Heart left ventricle (tissue), 13 donors: ENCODE measurements around the gene LPIN1.

Experiments
- POLR2A ChIP-seq, 2 donors: fragments of 450-650 bp; IDR thresholded peaks; one replicate each; pipeline ENCODE4 v1.6.1; 2017; ENCODE audit warnings: antibody characterized with exemption in 2 of 2, mild to moderate bottlenecking in 2 of 2, moderate library complexity in 2 of 2
- TF ChIP-seq, protein P1 (sequence below), 12 donors: fragments of 200-600 bp; sonication (generic) in 4 of 12; IDR thresholded peaks; one replicate each; pipeline versions ENCODE4 v1.5.0 to v1.8.0; 2018 to 2022; ENCODE audit warnings: antibody characterized with exemption in 12 of 12, mild to moderate bottlenecking in 5 of 12
- donor health status: ischemic (EF 13 %, LVEDD 7.1; RV severe dilation, severe dysfunction).
- donor health status: DM: no; HTN: yes; CAD: no.
- donor health status: DM: no; HTN: no; CAD: no.
- donor health status: ischemic (EF 25% LVEDD 6.9; RV normal size, moderate dysfunction).
- donor health status: ischemic (EF 25% LVEDD 5.7; RV mildly dilated, moderate dysfunction).
- donor health status: ischemic (EF 35%, LVEDD 5.7; RV mildly dilated, moderate dysfunction).
- donor health status: nonischemic (EF 11% LVEDD 7.7; RV severe dilation, severe dysfunction).
- donor health status: DM: yes; HTN: yes; CAD: no.
- donor health status: PGD.
- donor health status: ischemic (EF 29% LVEDD 5.4; RV normal size, mild dysfunction).
- donor health status: nonischemic (EF 23%, LVEDD 6.1; RV moderate dilation, normal function).

DNA sequence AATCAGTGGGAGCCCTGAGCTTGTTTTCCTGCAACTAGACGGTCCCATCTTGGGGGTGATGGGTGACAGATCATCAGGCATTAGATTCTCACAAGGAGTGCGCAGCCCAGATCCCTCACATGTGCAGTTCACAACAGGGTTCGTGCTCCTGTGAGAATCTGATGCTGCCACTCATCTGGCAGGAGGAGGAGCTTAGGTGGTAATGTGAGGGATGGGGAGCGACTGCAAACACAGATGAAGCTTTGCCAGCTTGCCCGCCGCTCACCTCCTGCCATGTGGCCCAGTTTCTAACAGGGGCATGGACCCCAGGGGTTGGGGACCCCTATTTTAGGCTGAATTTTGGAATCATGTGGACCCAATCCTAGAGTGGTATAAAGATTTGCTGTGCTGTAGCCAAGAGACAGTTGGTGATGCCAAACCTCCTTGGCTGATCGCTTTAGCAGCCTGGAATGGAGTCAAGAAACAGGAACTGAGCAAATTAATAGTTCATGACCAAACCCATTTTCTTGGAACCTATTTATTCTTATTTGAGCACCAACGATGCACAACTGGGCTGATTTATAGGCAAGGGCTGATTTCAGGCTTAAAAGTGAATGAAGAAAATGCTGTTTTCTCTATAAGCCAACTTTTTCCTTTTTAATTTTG is 25.7 kb downstream of the LPIN1 start:
- TF ChIP-seq, protein P1, sequence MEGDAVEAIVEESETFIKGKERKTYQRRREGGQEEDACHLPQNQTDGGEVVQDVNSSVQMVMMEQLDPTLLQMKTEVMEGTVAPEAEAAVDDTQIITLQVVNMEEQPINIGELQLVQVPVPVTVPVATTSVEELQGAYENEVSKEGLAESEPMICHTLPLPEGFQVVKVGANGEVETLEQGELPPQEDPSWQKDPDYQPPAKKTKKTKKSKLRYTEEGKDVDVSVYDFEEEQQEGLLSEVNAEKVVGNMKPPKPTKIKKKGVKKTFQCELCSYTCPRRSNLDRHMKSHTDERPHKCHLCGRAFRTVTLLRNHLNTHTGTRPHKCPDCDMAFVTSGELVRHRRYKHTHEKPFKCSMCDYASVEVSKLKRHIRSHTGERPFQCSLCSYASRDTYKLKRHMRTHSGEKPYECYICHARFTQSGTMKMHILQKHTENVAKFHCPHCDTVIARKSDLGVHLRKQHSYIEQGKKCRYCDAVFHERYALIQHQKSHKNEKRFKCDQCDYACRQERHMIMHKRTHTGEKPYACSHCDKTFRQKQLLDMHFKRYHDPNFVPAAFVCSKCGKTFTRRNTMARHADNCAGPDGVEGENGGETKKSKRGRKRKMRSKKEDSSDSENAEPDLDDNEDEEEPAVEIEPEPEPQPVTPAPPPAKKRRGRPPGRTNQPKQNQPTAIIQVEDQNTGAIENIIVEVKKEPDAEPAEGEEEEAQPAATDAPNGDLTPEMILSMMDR (IDR thresholded peaks at IDR 0.05) = no peak
- TF ChIP-seq POLR2A (IDR thresholded peaks at IDR 0.05) = no peak
